ENCODE measurements around the gene CBFA2T3.

The CBFA2T3 gene

DNA sequence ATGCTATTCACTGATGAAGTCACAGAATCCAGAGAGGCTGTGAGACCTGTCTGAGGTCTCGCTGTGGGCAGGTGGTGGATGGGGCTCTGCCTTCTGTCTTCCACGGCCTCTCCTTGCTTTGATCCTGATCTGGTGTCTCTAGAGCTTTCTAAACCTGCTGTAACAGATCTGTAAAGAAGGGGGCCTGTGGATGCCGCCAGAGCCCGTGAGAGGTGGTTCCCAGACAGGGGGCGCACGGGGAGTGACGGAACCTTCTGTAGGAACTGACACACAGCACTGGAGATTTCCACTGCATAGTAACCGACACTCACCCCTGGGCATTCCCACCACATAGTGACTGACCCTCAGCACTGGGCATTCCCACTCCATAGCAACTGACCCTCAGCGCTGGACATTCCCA, 16.0 kb downstream of the CBFA2T3 start:
- DNase-seq (ENCODE audit: low read depth): no peak

DNA sequence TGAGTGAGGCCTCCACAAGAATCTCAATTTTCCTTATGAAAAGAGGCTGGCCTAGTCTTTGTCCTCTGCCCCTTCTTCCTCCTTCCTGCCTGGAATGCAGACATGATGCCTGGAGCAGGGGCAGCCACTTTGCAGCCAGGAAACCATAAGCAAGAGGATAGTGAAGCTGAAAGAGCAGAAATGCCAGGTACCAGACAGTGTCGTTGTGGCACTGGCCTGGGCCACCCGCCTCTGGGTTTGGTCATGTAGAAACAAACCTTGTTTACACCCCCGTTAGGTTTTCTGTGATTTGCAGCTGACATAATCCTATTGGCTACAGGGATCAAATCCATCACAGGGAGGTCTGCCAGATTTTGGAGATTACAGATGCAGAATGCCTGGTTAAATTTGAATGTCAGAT, 16.5 kb downstream of the CBFA2T3 start:
- DNase-seq (ENCODE audit: low read depth): no peak

DNA sequence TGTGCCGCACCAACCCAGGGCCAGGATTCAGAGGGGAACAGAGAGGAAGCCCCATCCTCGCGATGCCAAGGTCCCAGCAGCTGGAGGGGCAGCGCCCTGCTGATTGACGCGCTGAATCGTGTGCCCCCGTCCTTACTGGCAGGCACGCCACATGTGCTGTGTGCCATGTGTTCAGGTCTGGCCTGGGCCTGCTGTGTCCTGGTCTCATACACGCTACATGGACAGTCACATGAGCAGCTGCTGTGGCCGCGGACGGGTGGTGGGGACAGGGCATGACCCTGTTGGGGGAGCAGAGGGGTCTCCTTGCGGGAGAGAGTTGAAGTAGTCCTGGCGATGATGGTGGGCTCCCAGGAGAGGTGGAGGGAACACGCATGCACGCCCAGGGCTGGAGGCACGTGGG, 18.0 kb downstream of the CBFA2T3 start:
- no peak for DNase-seq (ENCODE audit: low read depth)

DNA sequence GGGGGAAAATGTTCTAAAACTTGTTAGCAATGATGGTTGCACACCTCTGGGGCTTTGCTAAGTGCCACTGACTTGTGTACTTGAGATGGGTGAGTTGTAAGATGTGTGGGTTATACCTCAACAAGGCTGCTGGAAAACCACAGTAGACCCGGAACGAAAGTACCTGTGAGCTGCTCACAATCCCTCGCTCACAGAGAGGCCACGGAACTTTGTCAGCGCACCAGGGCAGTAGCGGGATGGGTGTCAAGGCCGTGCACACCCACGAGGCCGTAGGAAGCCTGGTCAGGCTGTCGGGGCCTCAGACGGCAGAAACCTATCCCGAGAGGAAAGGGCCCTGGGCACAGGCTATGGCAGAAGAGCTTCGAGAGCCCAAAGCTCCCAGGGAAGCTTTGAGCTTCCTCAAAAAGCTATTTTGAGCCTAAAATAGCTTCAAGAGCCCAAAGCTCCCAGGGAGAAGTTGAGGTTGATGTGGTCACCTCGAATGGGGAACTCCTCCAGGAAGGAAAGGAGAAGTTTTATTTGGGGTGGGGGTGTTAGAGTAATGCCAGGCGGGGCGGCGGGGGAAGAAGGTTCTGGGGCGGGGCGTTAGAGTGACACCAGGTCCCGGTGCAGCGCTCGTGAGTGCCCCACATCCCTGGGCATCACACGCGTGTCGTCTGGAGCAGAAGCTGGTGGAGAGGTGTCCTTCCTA, 19.0 kb downstream of the CBFA2T3 start:
- no peak for DNase-seq (ENCODE audit: low read depth)

DNA sequence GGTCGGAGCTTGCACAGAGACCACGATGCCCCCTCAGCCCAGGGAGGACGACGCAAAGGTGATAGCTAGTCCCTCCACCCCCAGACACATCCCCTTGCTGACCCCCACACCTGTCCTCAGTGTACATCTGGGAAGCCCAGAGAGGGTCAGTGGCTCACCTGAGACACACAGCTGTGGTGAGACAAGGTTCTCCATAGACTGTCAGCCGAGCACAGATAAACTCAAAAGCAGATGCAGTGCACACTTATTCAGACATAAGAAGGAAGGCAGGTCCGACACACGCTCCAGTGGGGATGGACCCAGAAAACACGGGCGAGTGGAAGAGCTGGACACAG, 19.6 kb downstream of the CBFA2T3 start:
- DNase-seq (ENCODE audit: low read depth): no peak

DNA sequence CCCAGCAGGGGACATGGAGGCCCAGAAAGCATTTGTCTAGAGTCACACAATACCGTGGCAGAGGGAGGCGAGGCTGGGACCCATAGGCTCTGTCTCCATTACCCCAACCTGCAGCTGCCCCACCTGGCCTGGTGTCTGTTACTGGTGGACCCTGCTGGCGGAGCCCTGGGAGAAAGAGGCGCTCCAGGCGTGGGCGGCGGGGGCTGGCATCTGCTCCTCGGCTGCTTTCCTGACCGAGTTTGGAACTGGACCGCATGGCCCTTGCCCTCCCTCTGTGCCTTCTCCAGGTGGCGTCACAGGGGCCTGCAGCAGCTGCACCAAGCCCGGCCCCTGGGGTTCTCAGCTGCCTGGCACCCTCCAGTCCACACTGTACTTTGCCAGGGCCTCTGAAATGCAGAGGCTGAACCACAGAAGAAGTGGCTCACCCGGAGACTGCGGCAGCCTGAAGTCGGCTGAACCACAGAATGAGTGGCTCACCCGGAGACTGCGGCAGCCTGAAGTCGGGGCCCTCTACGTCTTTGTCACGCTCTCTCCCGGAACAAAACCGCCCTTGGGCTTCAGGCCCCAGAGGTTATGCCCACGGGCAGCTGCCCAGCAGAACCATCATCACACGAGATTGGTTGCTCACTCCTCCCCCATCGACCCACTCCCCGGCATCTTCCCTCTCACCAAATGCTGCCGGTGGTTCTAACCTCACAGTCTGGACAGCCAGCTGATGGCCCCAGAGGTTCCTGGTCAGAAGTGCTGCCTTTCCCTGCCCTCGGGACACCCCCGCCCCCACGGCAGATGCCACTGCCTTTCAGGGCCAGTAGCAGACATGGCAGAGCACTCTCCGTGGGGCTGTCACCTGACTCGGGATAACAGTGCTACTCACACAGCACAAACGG, 20.2 kb downstream of the CBFA2T3 start:
- DNase-seq (ENCODE audit: low read depth): no peak

DNA sequence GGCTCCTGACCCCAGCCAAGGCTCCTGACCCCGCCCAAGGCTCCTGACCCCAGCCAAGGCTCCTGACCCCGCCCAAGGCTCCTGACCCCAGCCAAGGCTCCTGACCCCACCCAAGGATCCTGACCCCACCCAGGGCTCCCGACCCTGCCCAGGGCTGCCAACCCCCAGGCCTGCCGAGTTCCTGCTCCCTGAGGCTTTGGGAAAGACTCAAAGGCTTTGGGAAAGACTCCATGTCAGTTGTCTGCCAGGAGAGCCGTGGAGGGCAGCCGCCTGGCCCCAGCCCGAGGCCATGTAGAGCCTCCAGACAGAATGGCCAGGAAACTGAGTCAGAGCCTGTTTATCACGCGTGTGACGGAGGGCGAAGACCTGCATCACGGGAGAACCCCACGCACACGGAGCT, 21.1 kb downstream of the CBFA2T3 start:
- DNase-seq (ENCODE audit: low read depth): no peak

DNA sequence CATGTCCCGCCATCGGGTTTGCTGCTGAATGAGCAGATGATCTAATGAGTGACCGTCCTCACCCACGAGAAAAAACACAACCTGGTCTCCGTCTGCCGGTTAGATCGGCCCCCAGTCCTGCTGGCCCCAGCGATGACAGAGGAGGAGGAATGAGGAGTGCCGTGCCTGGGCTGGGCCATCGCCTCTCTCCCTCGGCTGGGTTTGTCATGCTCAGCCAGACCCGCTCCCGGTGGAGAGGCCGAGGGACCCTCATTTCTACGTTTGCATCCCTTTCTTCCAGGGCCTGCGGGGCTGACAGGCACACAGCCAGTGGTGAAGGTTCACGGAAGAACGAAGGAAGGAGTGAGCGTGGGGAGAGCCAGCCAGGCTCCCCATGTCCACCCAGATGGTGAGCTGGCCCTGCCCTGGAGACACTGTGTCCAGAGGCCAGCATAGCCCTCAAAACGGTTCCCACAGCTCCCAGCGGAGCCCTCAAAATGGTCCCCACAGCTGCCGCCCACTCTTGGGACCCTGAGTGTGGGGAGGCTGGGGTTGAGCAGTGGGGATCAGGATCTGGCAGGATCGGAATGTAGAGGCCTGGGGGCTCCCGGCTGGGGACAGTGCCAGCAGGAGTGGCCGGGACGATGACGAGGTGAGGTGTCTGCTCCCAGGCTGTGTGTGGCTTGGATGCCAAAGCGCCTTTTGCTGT, 23.9 kb downstream of the CBFA2T3 start:
- DNase-seq (ENCODE audit: low read depth): no peak

DNA sequence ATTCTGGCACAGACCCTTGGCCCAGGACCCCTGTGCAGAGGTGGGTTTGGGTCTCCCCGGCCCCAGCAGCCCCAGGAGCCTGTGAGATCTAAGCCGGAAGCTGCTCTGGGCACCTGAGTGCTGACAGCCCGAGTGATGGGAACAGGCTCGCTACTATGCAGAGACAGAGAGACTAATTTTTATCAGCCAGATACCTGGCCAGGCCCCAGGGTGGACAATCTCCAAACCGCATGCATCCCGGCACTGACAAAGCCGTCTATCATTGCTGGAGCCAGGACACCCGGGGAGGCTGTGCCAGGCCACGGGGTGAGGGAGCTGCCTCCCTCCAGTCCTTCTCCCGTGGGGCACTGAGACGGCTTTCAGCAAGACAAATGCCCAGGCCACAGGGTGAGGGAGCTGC, 25.0 kb downstream of the CBFA2T3 start:
- no peak for DNase-seq (ENCODE audit: low read depth)

DNA sequence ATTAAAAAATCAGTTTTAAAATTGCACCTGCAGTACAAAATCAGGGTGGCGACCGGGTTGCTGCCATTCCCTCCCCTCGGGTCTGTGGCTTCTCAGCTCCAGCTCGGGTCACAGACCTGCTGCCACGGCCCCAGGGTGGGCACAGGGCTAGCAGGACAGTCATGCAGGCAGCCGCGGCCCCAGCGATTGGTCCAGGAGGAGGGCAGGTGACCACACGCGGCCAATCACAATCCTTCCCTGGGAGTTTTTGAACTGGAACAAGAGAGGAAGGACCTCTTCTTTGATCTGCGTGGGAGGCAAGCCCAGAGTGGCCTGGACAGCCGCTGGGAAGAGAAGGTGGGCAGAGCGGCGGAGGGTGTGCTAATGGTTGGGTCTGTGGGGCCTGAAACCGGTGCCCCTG, 25.5 kb downstream of the CBFA2T3 start:
- DNase-seq (ENCODE audit: low read depth): no peak

DNA sequence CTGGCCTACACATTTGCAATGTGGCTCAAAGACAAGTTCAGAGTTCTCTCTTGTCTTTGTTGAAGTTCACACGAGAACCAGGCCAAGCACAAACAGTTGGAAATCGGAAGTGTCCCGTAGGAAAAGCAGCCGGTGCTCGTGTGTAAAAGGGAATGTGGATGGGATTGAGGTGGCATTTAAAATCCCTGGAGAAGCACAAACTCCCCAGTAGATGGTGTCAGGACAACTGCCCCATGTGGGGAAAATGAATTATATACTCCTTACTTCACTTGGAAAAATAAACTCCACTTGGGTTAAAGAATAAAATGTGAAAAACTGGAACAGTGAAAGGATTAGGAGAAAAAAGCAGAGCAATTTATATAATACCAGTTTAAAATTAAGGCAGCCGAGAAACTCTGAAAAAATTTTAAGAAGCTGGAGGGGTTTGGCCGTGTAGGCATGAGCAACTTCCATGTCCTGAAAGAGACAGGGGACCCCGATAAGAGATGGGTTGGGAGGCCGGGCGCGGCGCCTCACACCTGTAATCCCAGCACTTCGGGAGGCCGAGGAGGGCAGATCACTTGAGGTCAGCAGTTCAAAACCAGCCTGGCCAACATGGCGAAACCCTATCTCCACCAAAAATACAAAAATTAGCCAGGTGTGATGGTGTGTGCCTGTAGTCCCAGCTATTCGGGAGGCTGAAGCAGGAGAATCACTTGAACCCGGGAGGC, 28.1 kb downstream of the CBFA2T3 start:
- DNase-seq (ENCODE audit: low read depth): no peak

DNA sequence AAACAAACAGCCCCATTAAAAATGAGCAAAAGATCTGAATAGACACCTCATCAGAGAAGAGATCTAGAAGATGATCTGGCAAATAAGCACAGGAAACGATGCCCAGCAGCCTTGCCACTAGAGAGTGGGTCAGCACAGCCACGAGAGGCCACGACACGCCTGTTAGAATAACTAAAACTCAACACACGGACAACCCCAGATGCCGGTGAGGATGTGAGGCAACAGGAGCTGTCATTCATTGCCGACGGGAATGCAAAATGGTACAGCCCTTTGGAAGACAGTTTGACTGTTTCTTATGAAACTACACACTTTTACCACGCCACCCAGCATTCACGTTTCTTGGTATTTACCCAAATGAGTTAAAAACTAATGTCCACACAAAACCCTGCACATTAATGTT, 31.5 kb downstream of the CBFA2T3 start:
- DNase-seq (ENCODE audit: low read depth): no peak

DNA sequence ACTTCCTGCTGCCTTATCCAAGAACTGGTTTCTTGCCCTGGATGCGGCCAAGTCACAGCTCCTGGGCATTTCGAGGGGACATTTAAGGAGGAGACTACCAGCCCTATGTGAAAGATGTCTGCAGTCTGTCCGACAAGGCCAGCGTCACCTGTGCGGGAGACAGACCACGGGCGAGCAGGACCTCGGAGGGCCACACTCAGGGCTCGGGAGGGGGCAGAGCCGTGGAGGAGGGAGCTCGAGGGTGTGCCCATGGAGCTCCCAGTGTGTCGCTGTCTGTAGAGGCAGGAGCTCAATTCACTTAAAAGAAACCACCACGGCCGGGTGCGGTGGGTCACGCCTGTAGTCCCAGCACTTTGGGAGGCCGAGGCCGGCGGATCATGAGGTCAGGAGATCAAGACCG, 33.3 kb downstream of the CBFA2T3 start:
- DNase-seq (ENCODE audit: low read depth): no peak

DNA sequence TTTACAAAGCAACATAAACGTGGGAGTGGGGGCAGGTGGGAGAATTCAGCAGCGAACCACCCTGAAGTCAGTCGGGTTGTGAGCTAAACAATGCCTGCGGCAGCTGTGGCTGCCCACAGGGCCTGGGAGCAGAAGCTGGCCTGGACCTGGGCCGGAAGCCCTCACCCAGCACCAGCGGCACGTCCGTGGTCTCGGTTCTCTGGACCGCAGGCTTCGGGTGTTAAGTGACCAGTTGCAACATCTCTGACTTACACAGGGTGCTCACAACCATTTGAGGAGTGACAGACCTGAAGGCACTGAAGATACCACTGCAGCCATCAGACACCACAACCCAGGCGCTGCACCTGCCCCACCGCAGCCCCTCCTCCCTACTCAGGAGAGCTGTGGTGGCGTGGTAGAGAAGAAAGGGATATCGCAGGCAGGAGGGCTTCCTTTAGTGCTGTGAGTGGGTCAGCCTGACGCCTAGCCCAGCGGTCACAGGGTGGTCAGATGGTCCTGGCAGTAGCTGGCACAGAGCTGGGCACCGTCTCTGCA, 33.8 kb downstream of the CBFA2T3 start:
- no peak for DNase-seq (ENCODE audit: low read depth)

DNA sequence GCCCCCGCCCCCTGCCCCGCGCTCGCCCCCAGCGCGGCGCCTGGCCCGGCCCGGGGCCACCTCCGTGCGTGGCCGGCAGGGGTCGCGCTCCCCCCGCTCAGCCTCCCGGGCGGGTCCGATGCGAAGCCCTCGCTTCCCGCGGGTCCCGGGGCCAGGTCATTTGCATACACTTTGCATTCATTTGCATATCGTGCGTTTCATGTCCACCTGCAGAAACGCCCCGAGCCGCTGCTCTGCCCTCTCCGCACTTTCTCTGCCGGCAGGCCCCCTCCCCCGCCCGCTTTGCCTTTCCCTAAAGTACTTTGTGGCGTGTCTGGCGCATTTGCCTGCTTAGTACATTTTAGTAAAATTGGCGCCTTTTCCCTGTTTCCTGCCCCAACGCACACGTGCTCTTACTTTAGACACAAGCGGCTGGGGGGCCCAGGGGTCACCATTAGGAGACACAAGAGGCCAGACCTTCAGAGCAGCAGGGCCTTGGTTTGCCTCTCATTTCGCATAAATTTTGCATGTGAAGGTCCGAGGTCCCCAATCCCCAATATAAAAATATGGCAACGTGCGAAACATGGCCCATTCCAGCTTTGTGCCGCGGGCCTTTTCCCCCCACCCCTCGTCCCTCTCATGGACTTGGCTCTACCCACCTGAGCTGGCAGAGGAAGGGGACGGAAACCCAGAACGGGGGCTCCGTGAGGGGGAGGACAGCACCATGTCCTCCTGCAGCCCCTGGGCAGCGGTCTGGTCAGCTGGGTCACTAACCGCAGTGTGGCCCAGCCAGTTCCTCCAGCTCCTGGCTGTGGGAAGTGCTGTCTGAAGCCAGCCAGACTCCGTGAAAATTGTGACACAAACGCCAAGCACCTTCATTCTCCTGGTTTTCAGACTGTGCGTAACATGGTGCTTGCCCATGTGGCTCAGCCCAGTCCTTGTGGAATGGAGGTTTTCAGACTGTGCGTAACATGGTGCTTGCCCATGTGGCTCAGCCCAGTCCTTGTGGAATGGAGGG, 34.8 kb downstream of the CBFA2T3 start:
- DNase-seq (ENCODE audit: low read depth): no peak

DNA sequence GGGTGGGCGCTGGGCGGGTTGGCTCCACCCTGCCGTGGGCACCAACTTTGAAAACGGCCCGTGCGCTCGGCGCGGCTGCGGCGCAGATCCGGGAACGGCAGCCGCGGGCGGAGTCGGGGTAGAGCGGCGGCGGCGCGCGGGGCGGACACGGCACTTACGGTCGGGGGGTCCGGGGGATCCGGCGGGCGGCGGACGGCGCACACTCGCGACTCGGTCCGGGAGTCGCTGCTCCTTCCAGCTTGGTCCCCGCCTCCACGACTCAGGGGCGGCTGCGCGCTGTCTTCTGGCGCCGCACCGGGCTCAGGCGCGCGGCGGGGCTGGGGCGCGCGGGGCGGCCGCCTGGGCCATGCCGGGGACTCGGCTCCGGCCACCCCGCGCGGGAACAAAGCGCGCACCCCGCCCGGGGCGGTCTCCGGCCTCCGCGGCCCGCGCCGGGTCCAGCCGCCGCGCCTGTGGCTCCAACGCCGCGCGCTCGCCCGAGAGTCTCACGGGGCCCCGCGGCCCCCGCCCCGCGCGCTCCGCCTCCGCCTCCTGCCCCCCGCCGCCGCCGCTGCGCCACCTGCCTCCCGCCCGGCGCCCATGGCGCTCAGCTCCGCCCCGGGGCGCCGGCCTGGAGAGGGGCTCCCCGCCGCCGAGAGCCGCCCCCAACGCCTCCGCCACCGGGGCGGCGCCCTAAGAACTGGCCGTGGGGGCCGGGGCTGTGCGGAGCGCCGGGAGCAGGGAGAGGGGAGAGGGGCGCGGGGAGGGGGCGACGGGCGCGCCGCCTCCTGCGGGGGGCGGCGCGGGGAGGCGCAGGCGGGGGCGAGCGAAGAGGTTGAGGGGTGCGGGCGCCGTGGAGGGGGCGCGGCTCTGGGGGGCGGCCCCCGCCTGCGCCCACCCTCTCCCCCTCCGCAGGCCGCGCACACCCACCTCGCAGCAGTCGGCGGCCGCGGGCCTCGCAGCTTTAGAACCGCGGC, 35.9 kb downstream of the CBFA2T3 start:
- no peak for DNase-seq (ENCODE audit: low read depth)

DNA sequence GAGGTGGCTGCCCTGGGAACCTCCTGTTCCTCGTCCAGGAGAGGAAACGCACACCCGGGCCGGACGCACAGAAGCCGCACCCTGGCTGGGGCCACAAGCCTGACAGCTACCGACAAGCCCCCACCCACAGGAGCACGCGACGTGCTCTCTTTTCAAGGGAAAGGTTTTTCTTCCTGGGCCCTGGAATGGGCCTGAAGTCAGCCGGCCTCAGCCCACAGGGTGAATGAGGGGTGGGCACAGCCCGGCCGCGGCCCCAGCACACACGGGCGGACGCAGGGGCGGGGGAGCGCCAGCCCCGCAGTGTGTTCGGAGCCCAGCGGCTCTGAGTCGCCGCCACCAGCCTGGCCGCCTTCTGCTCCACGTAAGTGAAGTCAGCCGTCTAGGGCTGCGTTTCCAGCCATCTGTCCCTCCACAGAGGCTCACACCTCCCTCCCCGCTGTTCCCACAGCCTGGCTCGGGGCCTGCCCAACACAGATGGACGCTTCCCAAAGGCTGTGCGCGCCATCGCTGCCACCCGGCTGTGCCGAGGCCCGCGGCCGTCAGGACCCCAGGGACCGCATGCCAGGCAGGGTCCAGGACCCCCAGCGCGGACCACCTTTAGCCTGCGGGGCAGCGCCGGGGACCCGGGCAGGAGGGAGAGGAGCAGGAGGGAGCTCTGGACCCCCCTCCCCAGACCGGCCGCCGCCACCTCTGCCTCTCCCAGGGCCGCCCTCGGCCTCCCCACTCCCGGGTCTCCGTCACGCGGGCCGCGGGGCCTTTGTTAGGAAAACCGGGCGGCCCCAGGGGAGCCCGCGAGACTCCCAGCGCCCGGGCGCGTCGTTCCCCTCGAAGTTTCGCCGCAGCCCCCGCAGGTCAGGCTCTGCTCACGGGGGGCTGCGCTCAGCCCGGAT, 36.8 kb downstream of the CBFA2T3 start:
- no peak for DNase-seq (ENCODE audit: low read depth)

DNA sequence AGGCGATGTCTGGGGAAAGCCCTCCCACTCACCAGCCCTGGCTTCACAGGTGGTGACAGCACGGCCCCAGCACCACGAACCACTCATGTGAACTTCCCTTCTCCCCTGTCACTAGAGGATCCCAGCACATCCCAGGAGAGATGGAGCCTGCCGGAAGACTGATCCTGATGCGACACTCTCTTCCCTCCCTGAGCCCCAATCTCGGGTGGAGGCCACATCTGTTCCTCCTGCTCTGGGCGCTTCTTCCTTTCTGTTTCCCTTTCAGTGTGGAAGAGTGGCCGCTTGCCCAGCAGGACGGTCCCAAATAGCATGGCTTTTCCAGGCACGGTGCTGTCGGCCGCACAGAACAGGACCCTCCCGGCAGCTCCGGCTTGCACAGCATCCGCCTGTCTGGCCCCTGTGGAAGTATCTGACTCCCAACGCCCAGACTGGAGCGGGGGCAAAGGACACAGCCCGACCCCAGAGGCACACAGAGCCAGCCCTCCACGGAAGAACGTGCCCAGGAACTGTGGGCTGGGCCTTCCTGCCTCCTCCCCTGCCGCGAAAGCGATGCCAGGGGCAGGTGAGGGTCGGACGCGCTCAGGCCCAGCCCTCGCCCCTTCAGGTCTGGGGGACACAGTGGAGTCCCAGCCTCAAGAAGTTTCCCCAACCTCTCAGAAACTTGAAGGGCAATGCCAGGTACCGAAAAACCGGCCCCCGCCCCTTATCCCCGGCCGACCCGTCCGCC, 37.6 kb downstream of the CBFA2T3 start:
- DNase-seq (ENCODE audit: low read depth): no peak
